GM19467 (cell line): ENCODE data around the gene CAMTA1.

Experiments used
- ATAC-seq: cut with Tn5 transposase; IDR thresholded peaks from one replicate; pipeline ENCODE4 v1.9.1; 2021; ENCODE audit warnings: mild to moderate bottlenecking, moderate library complexity; ENCODE audit not compliant: unreplicated experiment

CAMTA1 gene

DNA sequence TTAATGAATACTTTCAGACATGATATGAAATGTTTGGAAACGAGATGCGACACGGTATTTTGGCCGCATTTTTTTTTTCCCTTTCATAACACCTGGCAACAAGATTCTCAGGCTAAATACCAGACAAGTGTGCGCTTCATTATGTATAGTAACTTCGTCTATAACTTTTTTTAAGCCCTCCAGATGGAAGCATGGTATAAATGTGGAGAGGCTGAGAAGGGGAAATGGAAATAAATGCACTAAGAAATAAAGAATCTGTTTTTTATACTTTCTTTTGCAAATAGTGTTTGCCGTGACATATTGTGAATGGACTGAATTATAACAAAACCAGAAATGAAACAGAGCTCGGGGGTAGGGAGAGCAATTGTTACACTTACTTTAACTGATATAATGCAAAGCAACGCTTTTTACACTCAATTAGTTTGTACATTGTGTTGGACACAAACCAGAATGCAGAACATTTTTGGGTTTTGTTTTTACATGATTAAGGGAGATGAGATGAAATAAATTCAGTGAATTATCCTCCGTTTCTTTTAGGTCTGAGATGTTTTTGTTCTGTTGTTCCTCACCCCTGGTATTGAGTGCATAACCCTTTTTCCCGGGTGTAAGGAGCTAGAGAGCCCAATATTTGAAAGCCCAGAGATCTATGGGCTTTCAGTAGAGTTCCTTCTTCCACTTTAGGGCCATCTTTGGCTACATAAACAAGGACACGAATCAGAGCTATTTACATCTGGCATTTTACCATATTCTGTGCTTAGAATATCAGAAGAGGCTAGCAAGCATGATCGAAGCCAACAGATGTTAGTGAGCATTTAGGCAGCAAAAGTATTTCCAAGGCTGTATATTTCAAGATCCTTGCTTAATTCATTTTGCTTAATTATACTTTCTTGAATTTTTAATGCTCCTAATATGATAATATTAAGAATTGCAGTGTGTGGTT lies 478.0 kb downstream of the CAMTA1 start:
- ATAC-seq, result no peak

DNA sequence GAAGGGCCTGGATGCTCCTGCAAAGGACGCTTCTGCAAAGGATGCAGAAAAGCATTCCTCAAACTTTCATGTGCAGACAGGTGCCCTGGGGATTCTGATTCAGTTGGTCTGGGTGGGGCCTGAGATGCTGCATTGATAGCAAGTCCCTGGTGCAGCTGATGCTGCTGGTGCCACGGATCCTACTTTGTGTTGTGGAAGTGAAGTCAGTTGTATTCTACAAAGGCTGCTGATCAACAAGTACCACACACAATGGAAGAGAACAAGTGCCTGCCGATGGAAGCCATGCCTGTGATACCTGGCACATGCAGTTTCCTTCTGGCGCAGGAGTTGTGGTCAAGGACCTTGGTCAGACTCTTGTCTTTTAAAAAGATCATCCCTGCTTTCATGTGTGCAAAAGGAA lies 478.8 kb downstream of the CAMTA1 start:
- no peak for ATAC-seq

DNA sequence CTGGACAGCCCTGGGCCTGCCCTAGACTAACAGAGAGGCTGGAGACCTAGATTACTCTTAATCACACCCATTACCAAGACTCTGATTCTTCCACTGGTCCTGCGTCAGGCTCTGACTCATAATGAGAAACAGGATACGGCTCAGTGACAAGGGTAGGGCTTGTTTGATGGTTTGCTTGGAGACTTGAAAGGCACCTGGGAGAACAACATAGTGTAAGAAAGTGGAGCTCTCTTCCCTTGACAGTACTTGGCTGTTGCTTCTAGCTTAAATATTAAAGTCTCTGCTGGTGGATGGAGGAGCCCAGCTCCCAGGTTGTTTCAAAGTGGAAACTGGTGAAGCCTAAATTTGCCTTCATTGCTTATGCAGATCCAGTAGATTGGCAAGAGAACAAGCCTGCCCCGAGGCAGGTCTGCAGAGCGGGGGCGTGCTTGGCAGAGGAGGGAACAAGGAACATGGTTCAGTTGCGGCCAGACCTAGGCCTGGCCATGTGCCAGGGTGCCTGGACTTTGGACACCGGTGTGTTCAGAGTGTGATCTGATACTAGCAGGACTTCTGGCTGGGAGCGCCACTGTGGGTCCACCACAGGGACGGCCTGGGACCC lies 480.6 kb downstream of the CAMTA1 start:
- ATAC-seq, result no peak

DNA sequence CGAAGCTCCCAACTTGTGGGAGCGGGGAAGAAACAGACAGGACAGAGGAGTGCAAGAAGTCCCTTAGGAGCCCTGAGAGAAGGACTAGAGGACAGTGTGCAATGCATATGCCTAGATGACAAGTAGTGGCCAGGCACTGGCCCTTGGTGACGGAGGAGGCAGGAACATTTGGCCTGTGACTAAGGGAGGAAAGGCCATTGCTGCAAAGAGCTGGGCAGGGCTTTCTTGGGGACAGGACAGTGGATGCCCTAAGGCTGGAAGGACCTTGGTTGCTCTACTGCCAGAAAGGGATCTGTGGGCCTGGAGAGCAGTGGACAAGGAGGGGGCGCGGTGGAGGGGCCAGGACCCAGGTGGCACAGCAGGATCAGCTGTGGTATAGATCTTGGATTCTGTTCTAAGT lies 481.3 kb downstream of the CAMTA1 start:
- no peak for ATAC-seq

GRCh38 chr1:7267493-7267892 lies 482.2 kb downstream of the CAMTA1 start:
- ATAC-seq, result no peak

- ATAC-seq, result no peak
Observed at GRCh38 chr1:7268983-7269382, 483.7 kb downstream of the CAMTA1 start.

GRCh38 chr1:7269525-7269924 lies 484.3 kb downstream of the CAMTA1 start:
- no peak for ATAC-seq

DNA sequence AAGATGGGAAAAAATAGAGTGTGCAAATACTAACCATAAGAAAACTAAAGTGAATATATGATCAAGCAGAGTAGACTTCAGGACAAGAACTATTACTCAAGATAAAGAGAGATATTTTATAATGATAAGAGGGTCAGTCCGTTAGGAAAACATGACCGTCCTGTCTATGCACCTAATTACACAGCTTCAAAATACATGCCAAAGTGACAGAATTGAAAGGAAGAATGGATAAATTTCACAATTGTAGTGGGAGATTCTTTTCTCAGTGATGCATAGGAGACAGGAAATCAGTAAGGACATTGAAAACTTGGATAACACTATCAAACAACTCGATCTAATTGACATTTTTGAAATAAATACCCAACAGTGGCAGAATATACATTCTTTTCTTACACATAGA lies 489.0 kb downstream of the CAMTA1 start:
- ATAC-seq, result no peak

DNA sequence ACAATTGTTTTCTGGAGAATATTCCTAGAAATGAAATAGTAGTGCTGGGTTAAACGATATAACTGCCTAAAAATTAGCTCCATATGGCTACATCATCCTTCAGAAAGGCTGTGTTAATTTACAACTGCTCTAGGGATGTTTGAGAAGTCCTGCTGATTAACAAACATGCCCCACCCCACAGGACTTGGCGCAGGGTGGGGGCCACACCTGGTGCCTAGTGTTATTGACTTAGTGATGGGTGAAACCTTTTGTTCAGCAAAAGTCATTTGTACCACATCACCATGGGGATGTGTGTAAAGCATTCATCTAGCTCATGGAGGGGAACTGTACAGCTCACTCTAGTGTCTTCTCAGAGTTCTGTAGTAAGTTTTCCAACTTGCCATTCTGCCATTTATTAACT lies 492.8 kb downstream of the CAMTA1 start:
- ATAC-seq, result no peak

GRCh38 chr1:7278827-7279765 lies 493.8 kb downstream of the CAMTA1 start:
- ATAC-seq, result no peak

DNA sequence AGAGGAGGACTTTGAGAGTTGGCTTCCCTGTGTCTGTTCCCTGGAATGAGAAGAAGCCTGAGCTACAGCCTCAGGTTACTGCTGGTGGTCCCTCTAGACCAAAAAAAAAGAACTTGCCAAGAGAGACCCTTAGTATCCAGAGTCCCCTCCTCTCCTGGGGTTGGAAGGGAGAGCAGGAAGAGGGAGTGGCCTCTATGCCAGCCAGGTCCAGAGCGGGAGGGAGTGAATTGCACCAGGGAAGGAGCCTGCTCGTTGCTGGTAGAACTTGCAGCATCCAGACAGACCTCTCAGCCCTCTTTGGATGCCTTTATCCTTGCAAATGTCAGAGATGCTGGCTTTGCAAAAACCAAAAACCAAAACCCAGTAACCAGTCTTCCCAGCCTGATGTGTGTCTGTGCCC lies 494.5 kb downstream of the CAMTA1 start:
- no peak for ATAC-seq

DNA sequence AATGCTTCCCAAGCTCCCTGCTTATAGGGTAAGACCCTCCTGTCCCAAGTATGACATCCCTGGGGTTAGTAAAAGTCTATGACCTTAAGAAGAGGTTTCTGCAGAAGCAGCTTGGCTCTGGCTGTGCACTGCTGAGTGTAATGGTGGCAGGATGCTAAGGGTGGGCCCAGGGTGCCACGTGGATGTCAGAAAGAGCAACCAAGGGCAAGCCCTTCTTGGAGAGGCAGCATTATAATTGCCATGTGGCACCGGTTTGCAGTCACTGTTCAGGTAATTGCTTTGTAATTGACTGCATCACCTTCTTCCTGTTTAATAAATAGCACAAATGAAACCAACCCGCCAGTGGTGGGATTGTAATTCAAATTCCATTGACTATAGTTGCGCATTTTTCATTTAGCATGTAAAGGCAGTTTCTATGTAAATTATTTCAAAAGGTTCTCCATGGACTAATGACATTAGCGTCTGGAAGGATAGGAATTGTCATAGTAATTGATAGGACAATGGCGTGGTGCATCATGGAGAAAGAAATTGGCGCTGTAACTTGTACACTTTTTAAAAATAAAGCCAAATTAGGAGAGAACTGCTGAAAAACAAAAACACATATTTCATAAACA lies 495.2 kb downstream of the CAMTA1 start:
- no peak for ATAC-seq

GRCh38 chr1:7281821-7282220 lies 496.6 kb downstream of the CAMTA1 start:
- no peak for ATAC-seq

DNA sequence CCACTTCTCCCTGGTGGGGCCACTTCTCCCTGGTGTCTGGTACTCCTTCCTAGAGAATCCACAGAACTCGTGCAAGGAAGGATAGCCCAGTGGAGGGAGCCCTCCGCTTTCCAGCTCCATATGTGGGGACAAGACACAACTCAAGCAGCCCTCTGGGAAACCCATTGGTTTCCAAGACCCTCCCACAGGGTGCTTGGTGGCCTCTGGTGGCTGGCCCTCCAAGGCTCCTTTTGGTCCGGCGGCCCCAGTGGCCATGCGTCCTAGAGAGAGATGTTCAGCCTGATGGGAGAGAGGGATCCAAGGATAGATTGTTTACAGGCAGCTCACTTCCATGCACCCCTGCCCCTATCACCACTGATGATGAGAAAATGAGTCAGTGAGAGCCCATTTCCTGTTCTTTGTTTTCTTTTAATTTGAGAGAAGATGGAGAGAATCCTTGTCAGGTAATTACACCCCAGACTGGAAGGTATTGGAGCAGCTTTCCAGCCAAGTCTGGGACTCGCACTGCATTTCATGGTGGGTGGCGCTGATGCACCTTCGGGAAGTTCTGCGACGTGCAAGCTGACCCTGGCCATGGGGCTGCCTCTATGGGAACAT lies 499.7 kb downstream of the CAMTA1 start:
- no peak for ATAC-seq

GRCh38 chr1:7285856-7286454 lies 500.7 kb downstream of the CAMTA1 start:
- no peak for ATAC-seq

DNA sequence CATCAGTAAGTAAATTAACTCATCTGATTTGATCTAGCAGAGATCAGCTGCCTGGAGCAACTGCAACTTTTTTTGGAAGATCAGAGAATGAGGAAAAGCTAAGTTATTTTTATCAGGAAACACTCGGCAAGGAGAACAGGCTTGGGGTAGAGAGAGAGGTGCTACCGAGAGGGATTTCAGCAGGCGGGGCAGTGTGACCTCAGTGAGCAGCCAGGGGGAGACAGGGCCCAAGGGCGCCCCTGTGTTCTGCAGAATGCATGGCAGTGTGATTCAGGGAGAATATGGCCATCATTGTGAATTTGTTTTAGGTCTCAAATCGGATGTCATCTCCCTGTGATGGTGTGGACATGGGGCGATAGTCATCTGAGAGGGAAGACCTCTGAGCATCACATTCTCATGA lies 501.8 kb downstream of the CAMTA1 start:
- no peak for ATAC-seq

DNA sequence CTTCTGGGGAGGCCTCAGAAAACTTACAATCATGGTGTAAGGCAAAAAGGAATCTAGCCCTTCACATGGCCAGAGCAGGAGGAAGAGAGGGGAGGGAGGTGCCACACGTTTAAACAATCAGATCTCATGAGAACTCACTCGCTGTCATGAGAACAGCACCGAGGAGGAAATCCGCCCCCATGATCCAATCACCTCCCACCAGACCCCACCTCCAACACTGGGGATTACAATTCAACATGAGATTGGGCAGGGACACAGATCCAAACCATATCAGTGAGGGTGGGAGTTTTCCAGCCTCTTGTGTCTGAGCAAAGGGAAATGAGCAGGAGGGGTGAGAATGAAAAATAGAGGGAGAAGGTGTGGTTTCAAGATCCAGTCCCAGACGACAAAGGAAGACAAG lies 503.7 kb downstream of the CAMTA1 start:
- no peak for ATAC-seq

- ATAC-seq, result no peak
Observed at GRCh38 chr1:7289694-7290093, 504.4 kb downstream of the CAMTA1 start.

DNA sequence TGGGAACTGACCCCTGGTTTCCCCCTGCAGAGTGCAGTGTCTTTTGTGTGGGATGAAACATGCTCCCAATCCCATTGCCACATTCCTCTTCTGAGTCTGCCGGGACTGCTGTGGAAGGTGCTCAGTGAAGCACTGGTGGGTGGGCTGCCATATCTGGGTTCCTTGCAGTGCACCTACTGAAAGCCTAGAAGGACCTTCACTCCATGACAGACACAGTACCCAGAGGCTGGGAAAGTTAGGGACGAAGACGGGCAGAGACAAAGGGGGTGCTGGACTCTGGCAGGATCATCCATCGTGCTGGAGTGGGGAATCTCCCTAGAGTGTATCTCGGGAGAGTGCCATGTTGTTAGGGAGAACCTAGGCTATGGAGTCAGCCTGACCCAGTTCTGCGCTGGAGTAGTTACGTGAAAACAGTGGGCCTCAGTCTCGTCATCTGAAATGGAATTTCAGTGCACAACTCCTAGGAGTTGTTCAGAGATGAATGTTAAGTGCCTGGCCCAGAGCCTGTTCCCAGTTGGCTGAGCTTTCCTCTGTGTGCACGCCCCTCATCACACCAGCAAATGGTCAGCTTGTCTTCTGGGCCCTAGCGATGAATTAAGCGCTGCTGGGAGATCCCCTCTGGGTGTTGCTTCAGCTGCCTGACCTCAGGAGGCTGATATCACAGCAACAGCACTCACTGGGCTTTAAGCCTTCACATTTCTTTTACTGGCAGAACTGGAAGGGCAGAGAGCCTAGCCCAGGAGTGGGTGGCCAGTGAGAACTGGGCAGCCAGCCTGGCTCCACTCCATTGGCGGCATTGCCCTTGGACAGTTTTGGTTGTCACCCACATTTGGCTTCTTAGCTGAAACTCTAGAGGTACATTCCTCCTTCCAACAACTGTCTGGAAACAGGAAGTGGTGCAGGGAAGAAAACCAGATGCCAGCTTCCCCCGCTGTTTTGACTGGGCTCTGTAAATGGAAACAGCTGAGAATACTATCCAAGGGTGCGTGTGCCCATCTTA lies 506.0 kb downstream of the CAMTA1 start:
- no peak for ATAC-seq
